ENCODE data around the gene SH2D3A. TPM values are rescaled to one million over a fixed set of nuclear protein-coding genes. Genes with fewer than 3 reads are reported as not detected.
"Not testable (repeated sequence)": the region's sequence is repeated elsewhere in the genome, so short reads cannot be mapped to it uniquely, and the experiment has no call there.

The SH2D3A gene
- total RNA-seq, 1 donor from 2014 or later: 0.15 TPM

GRCh38 chr19:6765738-6766356 lies 1.4 kb downstream of the SH2D3A start:
- intact Hi-C loops (cut with micrococcal nuclease): no loop called here
- DNase-seq (no peak), ATAC-seq (no peak)

- ATAC-seq; DNase-seq; intact Hi-C loops (cut with micrococcal nuclease): not testable (repeated sequence)
These were observed 4.9 kb downstream of the SH2D3A start for GRCh38 chr19:6762253-6762797.

GRCh38 chr19:6761053-6761676 lies 6.1 kb downstream of the SH2D3A start:
- intact Hi-C loops (cut with micrococcal nuclease): no loop called here
- peak; percentile 23 for ATAC-seq

GRCh38 chr19:6760606-6761005 lies 6.6 kb downstream of the SH2D3A start:
- intact Hi-C loops (cut with micrococcal nuclease): no loop called here
- no peak for ATAC-seq
- no peak for DNase-seq

More at GRCh38 chr19:6761053-6761676, 6.1 kb downstream of the SH2D3A start:
- no peak for DNase-seq

GRCh38 chr19:6754653-6755463 lies 12.4 kb downstream of the SH2D3A start:
- ATAC-seq (no peak), DNase-seq (no peak)
- intact Hi-C loops (cut with micrococcal nuclease): no loop called here

GRCh38 chr19:6754136-6754535 lies 13.1 kb downstream of the SH2D3A start:
- DNase-seq (no peak), ATAC-seq (no peak)
- intact Hi-C loops (cut with micrococcal nuclease): no loop called here

- intact Hi-C loops (cut with micrococcal nuclease): no loop called here
- DNase-seq (peak; percentile 84), ATAC-seq (peak; percentile 81)
These were observed 13.8 kb downstream of the SH2D3A start for GRCh38 chr19:6753178-6754031.

- DNase-seq: no peak
- intact Hi-C loops (cut with micrococcal nuclease): no loop called here
- peak; percentile 1 for ATAC-seq
These were observed 14.7 kb downstream of the SH2D3A start for GRCh38 chr19:6752256-6753177.

- ATAC-seq (no peak), DNase-seq (no peak)
- intact Hi-C loops (cut with micrococcal nuclease): no loop called here
These were observed 16.0 kb downstream of the SH2D3A start for GRCh38 chr19:6751189-6751588.

GRCh38 chr19:6750062-6750461 lies 17.2 kb downstream of the SH2D3A start:
- ATAC-seq: peak; percentile 55
- DNase-seq: peak; percentile 83

GRCh38 chr19:6748543-6748942 lies 18.7 kb downstream of the SH2D3A start:
- ATAC-seq: not testable (repeated sequence)

More at GRCh38 chr19:6750062-6750461, 17.2 kb downstream of the SH2D3A start:
- intact Hi-C loops (cut with micrococcal nuclease): no loop called here

GRCh38 chr19:6745965-6746364 lies 21.3 kb downstream of the SH2D3A start:
- DNase-seq (no peak), ATAC-seq (no peak)
- intact Hi-C loops (cut with micrococcal nuclease): no loop called here

More at GRCh38 chr19:6748543-6748942, 18.7 kb downstream of the SH2D3A start:
- intact Hi-C loops (cut with micrococcal nuclease); DNase-seq: not testable (repeated sequence)

- intact Hi-C loops (cut with micrococcal nuclease): no loop called here
- ATAC-seq (peak; percentile 88), DNase-seq (peak; percentile 92)
These were observed 22.6 kb downstream of the SH2D3A start for GRCh38 chr19:6744381-6745301.

- DNase-seq: no peak
- intact Hi-C loops (cut with micrococcal nuclease): no loop called here
- no peak for ATAC-seq
These were observed 23.4 kb downstream of the SH2D3A start for GRCh38 chr19:6743714-6744380.

GRCh38 chr19:6743066-6743465 lies 24.2 kb downstream of the SH2D3A start:
- DNase-seq (peak; percentile 46), ATAC-seq (no peak)
- intact Hi-C loops (cut with micrococcal nuclease): no loop called here

GRCh38 chr19:6740589-6741343 lies 26.5 kb downstream of the SH2D3A start:
- ATAC-seq (no peak), DNase-seq (peak; percentile 78)
- intact Hi-C loops (cut with micrococcal nuclease): no loop called here
